ENCODE results near the gene FBRSL1. TPM values are rescaled to one million over a fixed set of nuclear protein-coding genes. Genes with fewer than 3 reads are reported as not detected.

FBRSL1 gene
- total RNA-seq, 1 donor: 3.9 TPM

- no peak for TF ChIP-seq CTCF (IDR thresholded peaks at IDR 0.05; ENCODE audit: insufficient read depth, low read depth, low read length)
- peak; percentile 84 for DNase-seq (ENCODE audit: low read depth)
- H3K4me3 ChIP-seq (ENCODE audit: low read depth, low read length): peak overlapping the region; percentile 55
Measured at GRCh38 chr12:132445884-132446632, 43.9 kb upstream of the FBRSL1 start.

GRCh38 chr12:132446633-132447326 is 43.2 kb upstream of the FBRSL1 start:
- TF ChIP-seq CTCF (IDR thresholded peaks at IDR 0.05; ENCODE audit: insufficient read depth, low read depth, low read length): no peak
- DNase-seq (ENCODE audit: low read depth): no peak
- peak overlapping the region; percentile 55 for H3K4me3 ChIP-seq (ENCODE audit: low read depth, low read length)

GRCh38 chr12:132447327-132447720 is 42.6 kb upstream of the FBRSL1 start:
- no peak overlapping the region for H3K4me3 ChIP-seq (ENCODE audit: low read depth, low read length)
- no peak for DNase-seq (ENCODE audit: low read depth)
- no peak for TF ChIP-seq CTCF (IDR thresholded peaks at IDR 0.05; ENCODE audit: insufficient read depth, low read depth, low read length)

GRCh38 chr12:132447731-132448462 is 42.1 kb upstream of the FBRSL1 start:
- no peak for TF ChIP-seq CTCF (IDR thresholded peaks at IDR 0.05; ENCODE audit: insufficient read depth, low read depth, low read length)
- no peak for DNase-seq (ENCODE audit: low read depth)
- no peak overlapping the region for H3K4me3 ChIP-seq (ENCODE audit: low read depth, low read length)

- DNase-seq (ENCODE audit: low read depth): no peak
- no peak for TF ChIP-seq CTCF (IDR thresholded peaks at IDR 0.05; ENCODE audit: insufficient read depth, low read depth, low read length)
- H3K4me3 ChIP-seq (ENCODE audit: low read depth, low read length): no peak overlapping the region
Measured at GRCh38 chr12:132448463-132448820, 41.5 kb upstream of the FBRSL1 start.

GRCh38 chr12:132449565-132450417 is 40.2 kb upstream of the FBRSL1 start:
- DNase-seq (ENCODE audit: low read depth): no peak
- TF ChIP-seq CTCF (IDR thresholded peaks at IDR 0.05; ENCODE audit: insufficient read depth, low read depth, low read length): no peak
- H3K4me3 ChIP-seq (ENCODE audit: low read depth, low read length): no peak overlapping the region

Measured in fibroblast of villous mesenchyme (primary cell).